HepG2 (cell line): Measurements from ENCODE around the gene TGFBR1. TPM values are rescaled to one million over a fixed set of nuclear protein-coding genes. Genes with fewer than 3 reads are reported as not detected.

Experiments used
- AKAP8 ChIP-seq: sonication (generic); formaldehyde crosslinking; IDR thresholded peaks from 2 replicates; pipeline ENCODE4 v1.5.1; 2020; ENCODE audit warnings: mild to moderate bottlenecking, missing genetic modification reagents
- BHLHE40 ChIP-seq: IDR thresholded peaks from 2 replicates; pipeline ENCODE4 v1.6.1; 2011; ENCODE audit warnings: low read length, improper control_type of control experiment
- CENPT ChIP-seq: sonication (generic); formaldehyde crosslinking; IDR thresholded peaks from 2 replicates; pipeline ENCODE4 v1.8.0; 2022; ENCODE audit warnings: low read depth, mild to moderate bottlenecking, moderate library complexity, missing genetic modification reagents
- CENPX ChIP-seq: sonication (generic); formaldehyde crosslinking; IDR thresholded peaks from 2 replicates; pipeline ENCODE4 v1.9.0; 2021; ENCODE audit warnings: mild to moderate bottlenecking, missing genetic modification reagents, moderate library complexity
- DNMT3B ChIP-seq: conservative IDR thresholded peaks from 2 replicates; pipeline ENCODE4 v1.6.1; 2016; ENCODE audit warnings: missing biosample characterization, control low read depth
- HHEX ChIP-seq: IDR thresholded peaks from 2 replicates; pipeline ENCODE4 v1.6.1; 2016; ENCODE audit warnings: control low read depth
- NCOA1 ChIP-seq: sonication (generic); formaldehyde crosslinking; IDR thresholded peaks from 2 replicates; pipeline ENCODE4 v1.9.0; 2021; ENCODE audit warnings: missing genetic modification reagents
- ONECUT2 ChIP-seq: sonication (generic); formaldehyde crosslinking; IDR thresholded peaks from 2 replicates; pipeline ENCODE4 v1.4.0; 2020; ENCODE audit warnings: missing genetic modification reagents
- PITX1 ChIP-seq: sonication (generic); formaldehyde crosslinking; IDR thresholded peaks from 2 replicates; pipeline ENCODE4 v1.5.1; 2020; ENCODE audit warnings: mild to moderate bottlenecking, missing genetic modification reagents
- PPARG ChIP-seq: conservative IDR thresholded peaks from 2 replicates; pipeline ENCODE4 v1.6.1; 2016; ENCODE audit warnings: missing biosample characterization, missing genetic modification reagents
- SPEN ChIP-seq: sonication (generic); formaldehyde crosslinking; IDR thresholded peaks from 2 replicates; pipeline ENCODE4 v1.5.1; 2020; ENCODE audit warnings: low read depth, mild to moderate bottlenecking, missing genetic modification reagents
- STAT5B ChIP-seq: sonication (generic); formaldehyde crosslinking; IDR thresholded peaks from 2 replicates; pipeline ENCODE4 v1.4.0; 2020; ENCODE audit warnings: missing genetic modification reagents
- YY1 ChIP-seq: IDR thresholded peaks from 2 replicates; pipeline ENCODE4 v1.6.1; 2011; ENCODE audit warnings: low read length, low read depth, moderate library complexity, mild to moderate bottlenecking; ENCODE audit not compliant: insufficient read depth, insufficient replicate concordance
- ZBTB8A ChIP-seq: sonication (generic); formaldehyde crosslinking; IDR thresholded peaks from 2 replicates; pipeline ENCODE4 v1.4.0; 2020; ENCODE audit warnings: mild to moderate bottlenecking, low read depth, missing genetic modification reagents, borderline replicate concordance
- ZC3H4 ChIP-seq: sonication (generic); formaldehyde crosslinking; IDR thresholded peaks from 2 replicates; pipeline ENCODE4 v1.4.0; 2020; ENCODE audit warnings: missing genetic modification reagents, borderline replicate concordance
- ZFP1 ChIP-seq: IDR thresholded peaks from 2 replicates; pipeline ENCODE4 v1.6.1; 2016
- ZFYVE20 ChIP-seq: sonication (generic); formaldehyde crosslinking; IDR thresholded peaks from 2 replicates; pipeline ENCODE4 v1.8.0; 2023; ENCODE audit warnings: low read depth, mild to moderate bottlenecking, moderate library complexity, missing genetic modification reagents, borderline replicate concordance
- ZGPAT ChIP-seq: IDR thresholded peaks from 2 replicates; pipeline ENCODE4 v1.6.1; 2016; ENCODE audit warnings: mild to moderate bottlenecking
- ZKSCAN8 ChIP-seq: IDR thresholded peaks from 2 replicates; pipeline ENCODE4 v1.6.1; 2016; ENCODE audit warnings: borderline replicate concordance, missing genetic modification reagents, missing compliant biosample characterization
- ZNF207 ChIP-seq: fragments of 450-650 bp; IDR thresholded peaks from 2 replicates; pipeline ENCODE4 v1.6.1; 2016; ENCODE audit warnings: antibody characterized with exemption, borderline replicate concordance
- ZNF547 ChIP-seq: sonication (generic); formaldehyde crosslinking; IDR thresholded peaks from 2 replicates; pipeline ENCODE4 v1.5.1; 2020; ENCODE audit warnings: mild to moderate bottlenecking, missing genetic modification reagents
- ZNF562 ChIP-seq: sonication (generic); formaldehyde crosslinking; IDR thresholded peaks from 2 replicates; pipeline ENCODE4 v1.8.0; 2022; ENCODE audit warnings: missing genetic modification reagents, borderline replicate concordance
- ZNF598 ChIP-seq: sonication (generic); formaldehyde crosslinking; IDR thresholded peaks from 2 replicates; pipeline ENCODE4 v1.5.1; 2020; ENCODE audit warnings: mild to moderate bottlenecking, missing genetic modification reagents, borderline replicate concordance
- ZSCAN22 ChIP-seq: sonication (generic); formaldehyde crosslinking; IDR thresholded peaks from 2 replicates; pipeline ENCODE4 v1.4.0; 2020; ENCODE audit warnings: mild to moderate bottlenecking, missing genetic modification reagents
- polyA plus RNA-seq, 8 experiments: library from polyadenylated mRNA; depleted of rRNA in 3 of 8; stranded (reverse) in 7 of 8; unstranded in 1 of 8; fragments of >200 nt; fragmentation: Illumina TruSeq in 4 of 8; extraction: Trizol in 4 of 8; gene quantifications; 2 replicates each; pipeline versions ENCODE4 v1.2.1 to v1.2.3, GENCODE V29; 2011 to 2016; ENCODE audit warnings: low read depth in 4 of 8, missing spikeins in 1 of 8, mixed read lengths in 1 of 8; ENCODE audit not compliant: insufficient read depth in 1 of 8
- total RNA-seq, 5 experiments: library from RNA; depleted of rRNA; stranded (reverse); fragments of >200 nt; fragmentation: Illumina TruSeq; extraction: Trizol; gene quantifications; 2 replicates each; pipeline ENCODE4 v1.2.3, GENCODE V29; 2016; ENCODE audit warnings: low read depth in 1 of 5
- TF ChIP-seq, protein P1 (sequence below): sonication (generic); formaldehyde crosslinking; conservative IDR thresholded peaks from 2 replicates; pipeline ENCODE4 v1.4.0; 2020; ENCODE audit warnings: mild to moderate bottlenecking, missing genetic modification reagents, moderate library complexity
- TF ChIP-seq, protein P2 (sequence below): sonication (generic); formaldehyde crosslinking; IDR thresholded peaks from 2 replicates; pipeline ENCODE4 v1.4.0; 2020; ENCODE audit warnings: mild to moderate bottlenecking, missing genetic modification reagents

Gene TGFBR1
- total and polyA plus RNA-seq, 2 of the 13 experiments (the other 11 are each of a cell fraction or from before 2014, with no cell fraction given): 16.8 to 23.9 TPM

- TF ChIP-seq ZNF547 (CRISPR knock-in tag): no peak
- no peak for TF ChIP-seq YY1
- no peak for TF ChIP-seq ZKSCAN8 (CRISPR knock-in tag)
- TF ChIP-seq HHEX: no peak
- no peak for TF ChIP-seq PITX1
- no peak for TF ChIP-seq ZFYVE20 (CRISPR knock-in tag)
- TF ChIP-seq ZBTB8A (CRISPR knock-in tag): no peak
- TF ChIP-seq AKAP8: no peak
- no peak for TF ChIP-seq ZFP1 (CRISPR knock-in tag)
- no peak for TF ChIP-seq DNMT3B (CRISPR knock-in tag)
- no peak for TF ChIP-seq ZGPAT (CRISPR knock-in tag)
- no peak for TF ChIP-seq CENPT (CRISPR knock-in tag)
- no peak for TF ChIP-seq BHLHE40
- no peak for TF ChIP-seq ZSCAN22 (CRISPR knock-in tag)
- no peak for TF ChIP-seq CENPX (CRISPR knock-in tag)
- no peak for TF ChIP-seq ZC3H4
- TF ChIP-seq, protein P1, sequence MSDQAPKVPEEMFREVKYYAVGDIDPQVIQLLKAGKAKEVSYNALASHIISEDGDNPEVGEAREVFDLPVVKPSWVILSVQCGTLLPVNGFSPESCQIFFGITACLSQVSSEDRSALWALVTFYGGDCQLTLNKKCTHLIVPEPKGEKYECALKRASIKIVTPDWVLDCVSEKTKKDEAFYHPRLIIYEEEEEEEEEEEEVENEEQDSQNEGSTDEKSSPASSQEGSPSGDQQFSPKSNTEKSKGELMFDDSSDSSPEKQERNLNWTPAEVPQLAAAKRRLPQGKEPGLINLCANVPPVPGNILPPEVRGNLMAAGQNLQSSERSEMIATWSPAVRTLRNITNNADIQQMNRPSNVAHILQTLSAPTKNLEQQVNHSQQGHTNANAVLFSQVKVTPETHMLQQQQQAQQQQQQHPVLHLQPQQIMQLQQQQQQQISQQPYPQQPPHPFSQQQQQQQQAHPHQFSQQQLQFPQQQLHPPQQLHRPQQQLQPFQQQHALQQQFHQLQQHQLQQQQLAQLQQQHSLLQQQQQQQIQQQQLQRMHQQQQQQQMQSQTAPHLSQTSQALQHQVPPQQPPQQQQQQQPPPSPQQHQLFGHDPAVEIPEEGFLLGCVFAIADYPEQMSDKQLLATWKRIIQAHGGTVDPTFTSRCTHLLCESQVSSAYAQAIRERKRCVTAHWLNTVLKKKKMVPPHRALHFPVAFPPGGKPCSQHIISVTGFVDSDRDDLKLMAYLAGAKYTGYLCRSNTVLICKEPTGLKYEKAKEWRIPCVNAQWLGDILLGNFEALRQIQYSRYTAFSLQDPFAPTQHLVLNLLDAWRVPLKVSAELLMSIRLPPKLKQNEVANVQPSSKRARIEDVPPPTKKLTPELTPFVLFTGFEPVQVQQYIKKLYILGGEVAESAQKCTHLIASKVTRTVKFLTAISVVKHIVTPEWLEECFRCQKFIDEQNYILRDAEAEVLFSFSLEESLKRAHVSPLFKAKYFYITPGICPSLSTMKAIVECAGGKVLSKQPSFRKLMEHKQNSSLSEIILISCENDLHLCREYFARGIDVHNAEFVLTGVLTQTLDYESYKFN (CRISPR knock-in tag): no peak
- no peak for TF ChIP-seq NCOA1 (CRISPR knock-in tag)
- TF ChIP-seq ZNF562: no peak
- TF ChIP-seq ZNF207: no peak
- TF ChIP-seq ONECUT2 (CRISPR knock-in tag): no peak
- no peak for TF ChIP-seq ZNF598 (CRISPR knock-in tag)
- no peak for TF ChIP-seq STAT5B (CRISPR knock-in tag)
- no peak for TF ChIP-seq PPARG (CRISPR knock-in tag)
- TF ChIP-seq, protein P2, sequence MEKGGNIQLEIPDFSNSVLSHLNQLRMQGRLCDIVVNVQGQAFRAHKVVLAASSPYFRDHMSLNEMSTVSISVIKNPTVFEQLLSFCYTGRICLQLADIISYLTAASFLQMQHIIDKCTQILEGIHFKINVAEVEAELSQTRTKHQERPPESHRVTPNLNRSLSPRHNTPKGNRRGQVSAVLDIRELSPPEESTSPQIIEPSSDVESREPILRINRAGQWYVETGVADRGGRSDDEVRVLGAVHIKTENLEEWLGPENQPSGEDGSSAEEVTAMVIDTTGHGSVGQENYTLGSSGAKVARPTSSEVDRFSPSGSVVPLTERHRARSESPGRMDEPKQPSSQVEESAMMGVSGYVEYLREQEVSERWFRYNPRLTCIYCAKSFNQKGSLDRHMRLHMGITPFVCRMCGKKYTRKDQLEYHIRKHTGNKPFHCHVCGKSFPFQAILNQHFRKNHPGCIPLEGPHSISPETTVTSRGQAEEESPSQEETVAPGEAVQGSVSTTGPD (CRISPR knock-in tag): no peak
- TF ChIP-seq SPEN (CRISPR knock-in tag): no peak
Observed at GRCh38 chr9:99173570-99174504, 68.9 kb downstream of the TGFBR1 start (continued).
